ENCODE results near the gene ZNF536.

Gene ZNF536

GRCh38 chr19:30535011-30535410 is 162.8 kb downstream of the ZNF536 start:
- DNase-seq (ENCODE audit: low read depth): no peak

GRCh38 chr19:30536975-30537374 is 164.8 kb downstream of the ZNF536 start:
- DNase-seq (ENCODE audit: low read depth): no peak

GRCh38 chr19:30539315-30539714 is 167.1 kb downstream of the ZNF536 start:
- DNase-seq (ENCODE audit: low read depth): no peak

GRCh38 chr19:30539981-30540380 is 167.8 kb downstream of the ZNF536 start:
- no peak for DNase-seq (ENCODE audit: low read depth)

- no peak for DNase-seq (ENCODE audit: low read depth)
Measured at GRCh38 chr19:30540761-30541160, 168.6 kb downstream of the ZNF536 start.

GRCh38 chr19:30541575-30541974 is 169.4 kb downstream of the ZNF536 start:
- no peak for DNase-seq (ENCODE audit: low read depth)

- no peak for DNase-seq (ENCODE audit: low read depth)
Measured at GRCh38 chr19:30543243-30543945, 171.2 kb downstream of the ZNF536 start.

GRCh38 chr19:30545752-30546151 is 173.6 kb downstream of the ZNF536 start:
- no peak for DNase-seq (ENCODE audit: low read depth)

GRCh38 chr19:30546332-30546731 is 174.1 kb downstream of the ZNF536 start:
- no peak for DNase-seq (ENCODE audit: low read depth)

- no peak for DNase-seq (ENCODE audit: low read depth)
Measured at GRCh38 chr19:30547246-30547645, 175.1 kb downstream of the ZNF536 start.

- DNase-seq (ENCODE audit: low read depth): no peak
Measured at GRCh38 chr19:30549151-30549550, 177.0 kb downstream of the ZNF536 start.

- DNase-seq (ENCODE audit: low read depth): no peak
Measured at GRCh38 chr19:30551271-30551670, 179.1 kb downstream of the ZNF536 start.

- no peak for DNase-seq (ENCODE audit: low read depth)
Measured at GRCh38 chr19:30552593-30552992, 180.4 kb downstream of the ZNF536 start.

GRCh38 chr19:30555075-30555790 is 183.0 kb downstream of the ZNF536 start:
- no peak for DNase-seq (ENCODE audit: low read depth)

- no peak for DNase-seq (ENCODE audit: low read depth)
Measured at GRCh38 chr19:30555791-30556110, 183.6 kb downstream of the ZNF536 start.

GRCh38 chr19:30556230-30556711 is 184.1 kb downstream of the ZNF536 start:
- no peak for DNase-seq (ENCODE audit: low read depth)

GRCh38 chr19:30557212-30557611 is 185.0 kb downstream of the ZNF536 start:
- no peak for DNase-seq (ENCODE audit: low read depth)

GRCh38 chr19:30557927-30558557 is 185.9 kb downstream of the ZNF536 start:
- DNase-seq (ENCODE audit: low read depth): no peak

- no peak for DNase-seq (ENCODE audit: low read depth)
Measured at GRCh38 chr19:30558793-30559192, 186.6 kb downstream of the ZNF536 start.

GRCh38 chr19:30559446-30559845 is 187.3 kb downstream of the ZNF536 start:
- DNase-seq (ENCODE audit: low read depth): no peak

GRCh38 chr19:30562981-30563380 is 190.8 kb downstream of the ZNF536 start:
- no peak for DNase-seq (ENCODE audit: low read depth)

- no peak for DNase-seq (ENCODE audit: low read depth)
Measured at GRCh38 chr19:30563691-30564090, 191.5 kb downstream of the ZNF536 start.

GRCh38 chr19:30564551-30565011 is 192.4 kb downstream of the ZNF536 start:
- DNase-seq (ENCODE audit: low read depth): no peak
